Measurements from ENCODE around the gene STK38. TPM values are rescaled to one million over a fixed set of nuclear protein-coding genes. Genes with fewer than 3 reads are reported as not detected.

STK38 gene
- total RNA-seq, 4 donors from 2014 or later, result 27.3 to 52.9 (median 44.5) TPM

DNA sequence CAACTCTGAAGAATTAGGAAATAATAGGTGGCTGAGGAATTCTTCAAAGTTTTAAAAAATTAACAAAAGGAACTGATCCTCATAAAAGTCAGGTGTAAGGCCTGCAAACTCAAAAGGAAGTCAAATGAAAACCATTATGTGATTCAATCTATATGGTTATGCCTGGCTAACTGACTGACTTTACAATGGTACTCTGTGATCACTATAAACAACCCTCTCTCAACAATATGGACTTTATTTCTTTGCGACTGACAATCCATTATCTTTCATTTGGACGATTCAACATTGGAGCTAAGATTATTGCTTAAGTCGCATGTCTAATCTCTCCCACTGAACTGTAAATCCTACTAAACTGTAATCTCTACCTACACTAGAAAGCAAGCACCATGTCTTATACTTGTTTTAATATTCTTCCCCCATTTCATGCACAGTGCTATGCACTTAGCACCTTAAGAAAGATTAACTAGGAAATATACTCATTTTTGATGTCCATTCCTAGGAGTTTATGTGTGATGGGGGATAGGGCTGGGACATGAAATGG lies 1.4 kb downstream of the STK38 start:
- no peak for TF ChIP-seq CTCF (IDR thresholded peaks at IDR 0.05; ENCODE audit: low read depth)

DNA sequence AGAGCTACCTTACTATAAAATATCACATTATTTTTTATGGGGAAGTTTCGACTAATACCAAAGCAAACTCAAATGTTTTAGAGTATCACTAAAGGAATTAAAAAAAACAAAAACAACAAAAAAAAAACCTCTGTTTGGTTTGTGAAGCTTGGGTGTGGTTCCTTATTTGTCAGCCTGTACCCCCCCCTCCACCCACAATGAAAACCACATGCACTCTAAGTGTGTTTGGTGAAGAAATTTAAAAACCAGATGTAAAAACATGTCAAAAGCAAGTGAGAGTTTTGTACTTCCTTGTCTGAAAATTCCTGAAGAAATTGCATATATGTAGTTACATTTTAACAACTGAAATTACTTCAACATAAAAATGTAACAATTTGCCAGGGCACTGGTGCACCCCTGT lies 3.1 kb downstream of the STK38 start:
- TF ChIP-seq CTCF (IDR thresholded peaks at IDR 0.05; ENCODE audit: low read depth), result no peak

GRCh38 chr6:36542041-36542440 lies 5.2 kb downstream of the STK38 start:
- TF ChIP-seq CTCF (IDR thresholded peaks at IDR 0.05; ENCODE audit: low read depth), result no peak

- no peak for TF ChIP-seq CTCF (IDR thresholded peaks at IDR 0.05; ENCODE audit: low read depth)
Observed at GRCh38 chr6:36539814-36540568, 7.3 kb downstream of the STK38 start.

DNA sequence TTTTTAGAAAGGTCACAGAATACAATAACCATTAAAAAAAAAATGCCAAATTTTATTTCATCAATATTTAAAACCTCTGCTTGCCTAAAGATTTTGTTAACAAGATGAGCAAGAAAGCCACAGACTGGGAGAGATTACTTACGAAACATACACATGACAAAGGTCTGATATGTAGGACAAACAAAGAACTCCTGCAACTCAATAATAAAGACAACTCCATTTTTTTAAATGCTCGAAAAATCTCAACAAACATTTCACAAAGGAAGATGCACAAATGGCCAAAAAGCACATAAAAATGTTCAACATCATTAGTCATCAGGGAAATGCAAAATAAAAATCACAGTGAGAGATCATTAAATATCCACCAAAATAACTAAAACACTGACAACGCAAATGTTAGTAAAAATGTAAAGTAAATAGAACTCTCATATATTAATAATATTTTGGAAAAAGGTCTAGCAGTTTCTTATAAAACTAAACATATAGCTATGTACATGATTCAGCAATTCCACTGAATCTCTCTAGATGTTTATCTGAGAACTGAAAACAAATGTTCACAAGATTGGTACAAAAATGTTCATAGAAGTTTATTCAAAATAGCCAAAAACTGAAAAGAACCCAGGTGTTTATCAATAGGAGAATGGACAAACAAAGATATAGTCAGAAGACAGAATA lies 10.3 kb downstream of the STK38 start:
- no peak for TF ChIP-seq CTCF (IDR thresholded peaks at IDR 0.05; ENCODE audit: low read depth)

DNA sequence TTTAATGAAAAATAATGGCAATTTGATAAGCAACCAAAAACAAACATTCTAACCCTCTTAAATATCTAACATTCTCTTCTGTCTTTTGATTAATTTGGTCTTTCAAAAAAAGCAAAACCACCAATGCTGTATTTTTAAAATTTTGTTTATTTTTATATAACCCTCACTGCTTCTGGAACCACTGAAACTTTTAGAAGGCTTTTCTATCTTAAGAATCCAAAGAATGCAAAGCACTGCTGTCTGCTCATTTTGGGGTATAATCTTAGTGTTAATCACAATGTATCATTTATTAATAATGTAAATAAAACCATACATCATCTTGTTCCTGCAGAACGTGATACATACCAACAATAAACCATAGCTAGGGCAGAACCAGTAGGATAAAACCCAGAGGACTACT lies 14.0 kb downstream of the STK38 start:
- TF ChIP-seq CTCF (IDR thresholded peaks at IDR 0.05; ENCODE audit: low read depth), result no peak

- TF ChIP-seq CTCF (IDR thresholded peaks at IDR 0.05; ENCODE audit: low read depth), result no peak
Observed at GRCh38 chr6:36526066-36526465, 21.2 kb downstream of the STK38 start.

All from subcutaneous adipose tissue (tissue), 4 donors.